HG03060 (cell line): ENCODE data around the gene TRIM33.
A peak's percentile ranks its signal among the peaks of the same experiment; 100 is the strongest.

Source experiments
- ATAC-seq: cut with Tn5 transposase; IDR thresholded peaks from one replicate; pipeline ENCODE4 v1.9.1; 2021; ENCODE audit warnings: low read depth, moderate number of reproducible peaks; ENCODE audit not compliant: unreplicated experiment

Gene TRIM33

DNA sequence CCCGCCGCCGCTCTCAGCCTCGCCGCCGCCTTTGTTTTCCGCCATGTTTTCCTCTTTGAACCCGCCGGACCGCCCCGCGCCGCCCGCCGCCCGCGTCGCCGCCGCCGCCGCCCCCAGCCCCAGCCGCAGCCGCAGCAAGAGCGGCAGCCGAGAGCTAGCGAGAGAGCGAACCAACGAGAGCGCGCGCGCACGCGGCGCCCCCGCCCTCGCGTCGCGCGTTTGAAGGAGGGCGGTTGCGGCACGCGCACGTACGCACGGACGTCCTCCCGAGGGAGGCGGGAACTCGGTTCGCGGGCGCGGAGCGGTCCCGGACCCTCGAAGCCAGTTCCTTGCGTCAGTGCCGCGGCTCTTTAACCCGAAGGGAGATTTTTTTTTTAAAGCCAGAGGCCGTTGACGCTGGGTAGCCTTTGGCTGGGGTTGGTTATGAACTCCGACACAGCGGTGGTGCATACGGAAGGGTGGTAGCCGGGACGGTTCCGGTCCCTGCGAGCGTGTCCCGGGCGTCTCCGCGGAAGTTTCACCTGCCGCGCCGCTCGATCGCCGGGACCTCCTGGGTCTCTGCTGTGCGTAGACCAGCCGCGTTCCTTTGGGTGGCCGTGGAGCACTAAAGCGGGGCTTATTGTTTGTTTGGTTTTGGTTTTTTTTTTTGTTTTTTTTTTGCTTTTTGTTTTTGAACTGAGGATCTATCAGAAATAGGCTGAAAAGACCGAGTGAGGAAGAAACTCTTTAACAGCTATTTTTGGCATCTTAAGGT lies at the start of gene TRIM33:
TRIM33 (minus strand) TSS at position 172 of the 754 bp plus-strand sequence; CDS start at position 45, 127 bp downstream.
- peak; percentile 42 for ATAC-seq

- ATAC-seq, result no peak
Measured at GRCh38 chr1:114559356-114559755, 48.4 kb upstream of the TRIM33 start.

GRCh38 chr1:114558544-114558943 lies 47.5 kb upstream of the TRIM33 start:
- ATAC-seq, result no peak

GRCh38 chr1:114554577-114554976 lies 43.6 kb upstream of the TRIM33 start:
- no peak for ATAC-seq

- no peak for ATAC-seq
Measured at GRCh38 chr1:114552106-114552639, 41.2 kb upstream of the TRIM33 start.

DNA sequence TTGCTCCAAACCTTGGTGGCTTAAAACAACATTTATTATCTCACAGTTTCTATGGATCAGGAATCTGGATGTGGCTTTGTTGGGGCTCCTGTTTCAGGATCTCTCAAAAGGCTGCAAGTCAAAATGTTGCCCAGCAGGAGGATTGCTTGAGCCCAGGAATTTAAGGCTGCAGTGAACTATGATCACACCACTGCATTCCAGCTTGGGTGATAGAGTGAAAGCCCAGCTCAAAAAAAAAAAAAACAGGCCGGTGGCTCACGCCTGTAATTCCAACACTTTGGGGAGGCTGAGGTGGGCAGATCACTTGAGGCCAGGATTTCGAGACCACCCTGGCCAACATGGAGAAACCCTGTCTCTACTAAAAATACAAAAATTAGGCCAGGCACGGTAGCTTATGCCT lies 40.4 kb upstream of the TRIM33 start:
- no peak for ATAC-seq

DNA sequence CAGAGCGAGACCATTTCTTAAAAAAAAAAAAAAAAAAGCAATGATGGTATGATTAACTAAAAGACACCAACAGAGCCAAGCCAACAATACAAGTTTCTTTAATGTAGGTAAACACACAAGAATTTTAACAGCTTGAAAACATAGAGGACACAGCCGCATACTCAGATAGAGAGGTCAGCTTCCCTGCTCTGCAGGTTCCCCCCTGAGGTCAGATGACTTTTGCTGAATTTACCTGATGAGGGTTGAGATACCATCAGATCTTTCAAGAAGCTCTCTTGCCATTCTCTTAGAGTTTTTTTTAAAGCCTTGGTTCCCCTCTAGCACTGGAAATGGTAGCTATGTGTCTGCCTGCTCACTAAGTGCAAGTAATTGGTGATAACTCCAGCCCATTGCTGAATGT lies 39.3 kb upstream of the TRIM33 start:
- no peak for ATAC-seq

DNA sequence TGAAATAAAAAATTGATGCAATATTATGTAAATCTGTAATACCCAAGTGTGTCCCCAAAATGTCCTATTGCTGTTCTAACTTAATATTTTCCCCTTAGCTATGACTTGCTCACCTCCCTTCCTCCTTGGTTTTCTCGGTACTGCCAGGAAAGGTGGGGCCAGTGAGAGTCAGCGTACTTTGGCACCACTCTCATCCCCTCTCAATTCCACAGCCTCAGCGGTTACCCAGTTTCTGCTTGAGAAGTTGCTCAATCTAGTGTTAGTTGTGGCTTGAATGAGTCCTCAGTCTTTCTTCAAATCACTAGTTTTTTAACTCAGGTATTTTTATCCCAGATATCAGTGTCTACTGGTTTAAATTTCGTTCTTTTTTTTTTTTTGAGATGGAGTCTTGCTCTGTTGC lies 38.1 kb upstream of the TRIM33 start:
- ATAC-seq, result no peak

DNA sequence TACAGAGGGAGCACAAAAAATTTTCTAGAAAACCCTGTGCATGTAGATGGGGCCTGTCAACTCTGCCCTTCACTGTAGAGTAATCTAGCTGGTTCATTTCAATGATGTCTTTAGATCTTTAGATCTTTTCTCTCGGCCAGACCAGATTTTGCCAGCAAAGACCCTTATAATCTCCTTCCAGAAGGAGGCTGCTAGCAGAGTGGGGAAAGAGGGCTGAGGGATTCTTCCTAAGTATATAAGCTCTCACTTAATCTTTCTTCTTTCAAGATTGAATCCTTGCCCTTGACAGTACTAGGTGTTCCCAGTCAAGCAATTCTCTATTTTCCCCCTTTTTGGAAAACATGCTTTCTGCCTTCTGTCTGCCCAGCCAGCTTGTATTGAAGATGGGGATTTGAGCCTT lies 36.1 kb upstream of the TRIM33 start:
- no peak for ATAC-seq

DNA sequence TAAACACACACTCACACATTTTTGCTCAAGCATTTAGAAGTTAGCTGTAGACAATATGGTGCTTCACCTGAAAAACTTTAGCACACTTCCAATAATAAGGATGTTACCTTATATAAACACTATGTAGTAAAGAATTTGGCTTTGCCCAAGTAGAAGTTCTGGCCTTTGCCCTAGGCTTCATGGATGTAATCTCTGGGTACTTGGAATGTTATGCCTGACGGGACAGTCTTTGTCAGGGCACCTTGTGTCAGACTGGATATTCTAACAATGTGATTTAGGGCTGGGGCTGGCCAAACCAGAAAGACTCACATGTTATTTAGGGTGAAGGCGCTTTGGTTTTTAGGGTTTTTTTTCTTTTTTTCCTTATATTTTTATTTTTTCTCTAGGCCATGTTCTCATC lies 34.8 kb upstream of the TRIM33 start:
- no peak for ATAC-seq

GRCh38 chr1:114545315-114545714 lies 34.3 kb upstream of the TRIM33 start:
- ATAC-seq, result no peak

DNA sequence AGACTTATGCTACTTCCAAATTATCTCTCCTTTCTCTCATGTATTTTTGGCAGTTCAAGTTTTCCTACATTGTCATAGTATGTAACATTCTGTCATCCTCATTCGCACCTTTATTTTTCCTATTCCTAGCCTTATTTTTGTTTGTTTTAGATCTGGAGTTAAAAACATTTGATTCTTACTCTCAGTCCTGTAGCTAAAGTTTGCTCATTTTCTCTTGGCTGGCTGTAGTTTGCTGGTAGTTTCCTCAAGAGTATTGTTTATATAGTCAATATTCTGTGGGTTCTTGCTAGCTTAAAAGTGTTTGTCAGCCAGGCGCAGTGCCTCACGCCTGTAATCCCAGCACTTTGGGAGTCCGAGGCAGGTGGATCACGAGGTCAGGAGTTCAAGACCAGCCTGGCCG lies 29.8 kb upstream of the TRIM33 start:
- ATAC-seq, result no peak

- no peak for ATAC-seq
Measured at GRCh38 chr1:114540272-114540671, 29.3 kb upstream of the TRIM33 start.

- ATAC-seq, result no peak
Measured at GRCh38 chr1:114536043-114536442, 25.0 kb upstream of the TRIM33 start.

DNA sequence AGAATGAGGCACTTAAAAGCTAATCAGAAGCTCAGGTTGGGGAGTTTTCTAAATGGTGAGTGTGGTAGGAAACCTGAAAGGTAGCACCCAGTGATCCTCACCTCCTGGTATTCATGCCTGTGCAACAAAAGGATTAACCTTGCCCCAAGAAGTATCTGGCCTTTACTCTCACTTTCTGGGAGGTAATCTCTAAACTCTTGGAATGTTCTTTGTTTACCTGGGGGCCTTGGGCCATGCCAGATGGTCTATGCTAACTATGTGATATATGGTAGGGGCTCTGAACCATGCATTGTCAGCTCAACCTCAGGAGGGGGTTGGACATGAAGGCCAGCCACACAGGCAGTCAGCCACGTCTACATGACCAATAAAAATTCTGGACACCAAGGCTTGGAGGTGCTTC lies 24.4 kb upstream of the TRIM33 start:
- ATAC-seq, result no peak

- ATAC-seq, result no peak
Measured at GRCh38 chr1:114531094-114531493, 20.1 kb upstream of the TRIM33 start.

DNA sequence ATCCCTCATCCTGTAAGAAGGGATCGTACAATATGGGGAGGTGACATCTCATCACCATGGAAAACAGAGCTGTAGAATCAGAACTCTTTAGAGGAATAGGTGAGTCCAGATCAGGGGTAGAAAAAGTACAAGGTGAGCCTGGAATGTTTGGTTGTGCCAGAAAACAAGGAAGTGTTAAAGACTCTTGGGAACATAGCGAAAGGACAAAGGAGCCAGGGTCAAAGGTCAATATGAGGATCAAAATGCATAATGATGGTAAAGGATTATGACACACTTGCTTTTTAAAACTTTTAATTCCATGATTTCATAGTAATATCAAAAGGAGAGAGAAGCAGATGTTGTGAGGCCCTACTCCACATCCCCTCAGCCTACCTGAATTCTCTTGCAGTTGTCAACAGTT lies 19.2 kb upstream of the TRIM33 start:
- no peak for ATAC-seq

DNA sequence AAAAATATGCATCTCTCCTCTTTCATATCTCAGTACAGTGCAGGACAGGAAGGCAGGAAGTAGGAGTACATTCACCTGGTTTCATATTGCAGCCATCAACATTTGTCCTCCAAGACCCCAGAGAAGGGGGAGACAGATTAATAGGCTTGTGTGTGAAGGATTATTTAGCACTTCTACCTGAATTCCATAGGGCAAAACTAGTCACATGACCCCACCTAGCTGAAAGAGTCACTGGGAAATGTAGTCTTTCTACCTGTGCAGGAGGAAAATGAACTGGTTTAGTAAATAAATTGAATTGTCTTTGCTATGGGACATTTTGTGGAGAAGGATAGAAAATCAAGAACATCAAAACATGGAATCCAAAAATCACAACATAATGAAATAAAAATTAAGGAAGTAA lies 13.9 kb upstream of the TRIM33 start:
- no peak for ATAC-seq

- ATAC-seq, result no peak
Measured at GRCh38 chr1:114522264-114522575, 11.2 kb upstream of the TRIM33 start.

DNA sequence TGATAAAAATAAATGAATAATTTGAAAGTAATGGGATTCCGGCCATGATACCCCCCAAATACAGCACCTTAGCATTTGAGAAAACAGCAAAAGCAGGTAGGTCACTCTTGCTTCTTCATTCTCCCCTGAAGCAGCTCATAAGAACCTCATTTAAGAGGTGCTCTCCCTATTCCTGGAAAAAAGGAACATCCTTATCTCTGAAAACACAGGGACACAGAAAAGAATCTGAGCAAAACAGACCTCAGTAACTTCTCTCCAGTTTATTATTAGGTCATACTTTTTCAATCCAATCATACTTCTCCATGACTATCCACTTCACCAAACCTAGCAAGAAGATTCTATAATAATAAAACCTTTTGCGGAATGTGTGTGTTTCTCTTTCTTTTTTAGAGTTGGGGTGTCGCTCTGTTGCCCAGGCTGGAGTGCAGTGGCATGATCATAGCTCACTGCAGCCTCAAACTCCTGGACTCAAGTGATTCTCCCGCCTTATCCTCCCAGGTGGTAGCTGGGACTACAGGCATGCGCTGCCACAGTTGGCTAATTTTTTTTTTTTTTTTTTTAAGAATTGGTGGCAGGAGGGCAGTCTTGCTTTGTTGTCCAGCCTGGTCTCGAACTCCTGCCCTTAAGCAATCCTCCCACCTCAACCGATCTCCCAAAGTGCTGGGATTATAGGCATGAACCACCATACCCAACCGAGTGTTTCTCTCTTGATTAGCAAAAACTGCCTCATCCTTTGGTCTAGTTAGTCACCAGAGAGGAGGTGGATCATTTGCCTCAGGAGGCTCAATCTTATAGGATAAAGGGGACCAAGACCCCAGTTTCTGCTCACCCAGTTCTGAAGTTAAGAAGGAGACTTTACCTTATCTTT lies 10.6 kb upstream of the TRIM33 start:
- ATAC-seq, result no peak

GRCh38 chr1:114517348-114517747 lies 6.3 kb upstream of the TRIM33 start:
- ATAC-seq, result no peak
